ENCODE data around the gene AFF1. TPM values are rescaled to one million over a fixed set of nuclear protein-coding genes. Genes with fewer than 3 reads are reported as not detected.

The AFF1 gene
- total RNA-seq, 3 donors from 2014 or later (not counting 1 experiment from before 2014, with no cell fraction given), result 87.9 to 93.4 (median 91.7) TPM

DNA sequence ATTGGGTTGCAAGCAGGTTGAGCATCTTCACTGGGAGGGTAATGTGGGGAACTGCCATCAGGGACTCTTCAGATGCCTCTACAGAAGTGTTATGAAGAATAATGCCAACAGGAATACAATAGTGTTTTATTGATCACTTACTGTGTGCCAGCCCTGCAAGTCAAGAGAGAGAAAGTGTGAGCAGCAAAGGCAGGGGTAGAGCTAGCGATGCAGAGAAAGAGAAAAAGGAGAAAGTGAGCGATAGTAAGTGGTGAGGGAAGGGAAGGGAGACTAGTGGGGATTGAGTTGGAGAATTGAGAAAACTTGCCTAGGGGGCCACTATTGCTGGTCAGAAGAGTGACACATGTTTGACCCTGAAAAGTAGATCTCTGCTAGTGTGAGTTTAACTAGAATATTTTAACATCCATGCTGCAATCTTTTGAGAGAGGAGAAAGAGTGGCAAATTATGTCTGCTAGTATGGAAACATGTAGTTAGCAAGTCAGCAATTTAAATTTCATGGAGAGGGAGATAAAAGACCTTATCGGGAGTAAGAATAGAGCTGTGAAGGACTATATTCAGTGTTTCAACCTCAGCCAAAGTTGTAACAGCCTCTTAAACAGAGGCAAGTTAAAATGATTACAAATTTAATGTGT, 12.2 kb downstream of the AFF1 start:
- Mint-ChIP-seq H3K9me3 (no peaks in the 10 kb centered on the region), H3K4me1 (peaks cover 28 to 56% of the 10 kb centered on the region in 2 donors), H3K4me3 (no peak overlapping the region), H3K27me3 (ENCODE audit: low read depth in 2 of 2) (no peaks in the 10 kb centered on the region), H3K36me3 (no peaks in the 10 kb centered on the region), H3K27ac (peak overlapping the region; percentile 4 to 66)
- 76% methylated on average over 3 of the region's 3 CpGs for WGBS (ENCODE audit: insufficient coverage)
- Histone ChIP-seq H3K27me3 (ENCODE audit: control insufficient read depth, insufficient read depth, low read length) (no peaks in the 10 kb centered on the region), H3K36me3 (ENCODE audit: control insufficient read depth, insufficient read depth, low read length) (peaks cover 3% of the 10 kb centered on the region), H3K9me3 (ENCODE audit: control insufficient read depth, insufficient read depth, low read length) (no peaks in the 10 kb centered on the region), H3K4me1 (ENCODE audit: control insufficient read depth, insufficient read depth, low read length) (peaks cover 15% of the 10 kb centered on the region), H3K27ac (ENCODE audit: low read length) (no peak overlapping the region), H3K4me3 (ENCODE audit: low read length) (no peak overlapping the region)
- no peak for TF ChIP-seq CTCF (IDR thresholded peaks at IDR 0.05)
- DNase-seq, result no peak
- ATAC-seq, result peak in 2 of 3 donors; percentile 24 to 27
- intact Hi-C loops (cut with micrococcal nuclease), result loop anchor here (2.0 kb wide), 1 partner anchor 14 kb away; no protein-coding TSS in a partner anchor

DNA sequence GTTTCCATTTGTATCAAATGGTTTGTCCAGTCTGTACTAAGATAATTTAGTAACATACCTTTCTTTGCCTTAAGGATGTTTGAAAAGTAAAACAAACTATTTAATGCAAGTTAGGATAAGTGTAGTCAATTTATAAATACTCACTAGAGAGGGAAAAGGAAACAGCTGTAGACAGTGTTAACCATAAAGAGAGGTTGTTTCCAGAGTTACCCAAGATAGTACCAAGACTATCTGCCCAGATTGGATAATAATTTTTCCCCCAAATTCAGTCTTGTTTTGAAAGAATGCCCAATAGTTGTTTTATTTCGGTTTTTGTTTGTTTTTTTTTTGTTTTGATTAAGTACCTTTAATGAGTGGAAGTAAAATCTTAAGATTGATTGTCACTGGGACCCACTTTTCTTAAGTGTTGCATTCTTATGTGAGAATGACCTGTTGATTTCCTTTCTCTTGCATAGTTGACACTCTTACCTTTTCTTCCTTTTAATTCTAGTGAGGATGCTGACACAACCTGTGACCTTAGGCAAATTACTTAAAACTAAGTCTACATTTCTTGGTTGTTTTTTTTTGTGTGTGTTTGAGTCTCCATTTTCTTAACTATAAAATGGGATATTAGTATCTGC, 12.8 kb downstream of the AFF1 start:
- intact Hi-C loops (cut with micrococcal nuclease), result loop anchor here (2.0 kb wide), 1 partner anchor 13 kb away; no protein-coding TSS in a partner anchor
- H3K9me3 Mint-ChIP-seq, result no peaks in the 10 kb centered on the region
- H3K4me1 ChIP-seq (ENCODE audit: control insufficient read depth, insufficient read depth, low read length), result peaks cover 15% of the 10 kb centered on the region
- no peak for TF ChIP-seq CTCF (IDR thresholded peaks at IDR 0.05)
- H3K27me3 Mint-ChIP-seq (ENCODE audit: low read depth in 2 of 2), result no peaks in the 10 kb centered on the region
- H3K27ac ChIP-seq (ENCODE audit: low read length), result no peak overlapping the region
- DNase-seq (peak in 1 of 2 donors; percentile 11), ATAC-seq (peak; percentile 80 to 92 (median 88))
- H3K4me3 Mint-ChIP-seq, result peak overlapping the region; percentile 8
- peaks cover 3% of the 10 kb centered on the region for H3K36me3 ChIP-seq (ENCODE audit: control insufficient read depth, insufficient read depth, low read length)
- no peaks in the 10 kb centered on the region for H3K27me3 ChIP-seq (ENCODE audit: control insufficient read depth, insufficient read depth, low read length)
- no peak overlapping the region for H3K4me3 ChIP-seq (ENCODE audit: low read length)
- H3K9me3 ChIP-seq (ENCODE audit: control insufficient read depth, insufficient read depth, low read length), result no peaks in the 10 kb centered on the region
- peak overlapping the region; percentile 4 to 66 for H3K27ac Mint-ChIP-seq
- WGBS (ENCODE audit: insufficient coverage), result 33% methylated on average over 1 of the region's 1 CpG
- peaks cover 26 to 54% of the 10 kb centered on the region in 2 donors for H3K4me1 Mint-ChIP-seq
- no peaks in the 10 kb centered on the region for H3K36me3 Mint-ChIP-seq

DNA sequence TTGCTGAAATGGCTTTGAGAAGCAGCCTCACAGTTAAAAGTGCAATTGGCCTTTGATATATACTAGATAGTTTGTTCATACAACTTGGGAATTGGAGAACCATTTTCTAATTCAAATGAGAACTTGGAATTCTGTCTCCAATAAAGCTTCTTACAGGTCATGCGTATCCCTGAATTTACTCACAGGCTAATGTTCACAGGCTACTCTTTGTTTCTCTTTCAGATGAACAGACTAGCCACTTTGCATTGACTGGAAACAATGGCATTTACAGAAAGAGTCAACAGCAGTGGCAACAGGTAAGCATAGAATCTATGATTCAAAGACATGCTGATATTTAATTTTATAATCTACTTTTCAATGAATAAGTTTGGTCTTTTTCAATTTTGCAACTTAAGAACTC, 13.5 kb downstream of the AFF1 start:
- WGBS (ENCODE audit: insufficient coverage), result 96% methylated on average over 1 of the region's 1 CpG
- no peak overlapping the region for H3K27ac ChIP-seq (ENCODE audit: low read length)
- Mint-ChIP-seq H3K27ac (peak overlapping the region; percentile 4 to 66), H3K4me3 (no peak overlapping the region), H3K4me1 (peaks cover 23 to 48% of the 10 kb centered on the region in 2 donors), H3K36me3 (no peaks in the 10 kb centered on the region), H3K9me3 (no peaks in the 10 kb centered on the region), H3K27me3 (ENCODE audit: low read depth in 2 of 2) (no peaks in the 10 kb centered on the region)
- no peak overlapping the region for H3K4me3 ChIP-seq (ENCODE audit: low read length)
- ATAC-seq (no peak), DNase-seq (no peak)
- H3K36me3 ChIP-seq (ENCODE audit: control insufficient read depth, insufficient read depth, low read length), result peaks cover 3% of the 10 kb centered on the region
- no peaks in the 10 kb centered on the region for H3K27me3 ChIP-seq (ENCODE audit: control insufficient read depth, insufficient read depth, low read length)
- TF ChIP-seq CTCF (IDR thresholded peaks at IDR 0.05), result no peak
- no peaks in the 10 kb centered on the region for H3K9me3 ChIP-seq (ENCODE audit: control insufficient read depth, insufficient read depth, low read length)
- intact Hi-C loops (cut with micrococcal nuclease), result no loop called here
- peaks cover 15% of the 10 kb centered on the region for H3K4me1 ChIP-seq (ENCODE audit: control insufficient read depth, insufficient read depth, low read length)

Measured in natural killer cell (primary cell).